Measurements from ENCODE around the gene TXNDC2. TPM values are rescaled to one million over a fixed set of nuclear protein-coding genes. Genes with fewer than 3 reads are reported as not detected.

TXNDC2 gene
- total and polyA plus RNA-seq, 9 of the 15 experiments (the other 6 are each of a cell fraction or from before 2014, with no cell fraction given): 1.2 to 4.9 (median 2.3) TPM

- TF ChIP-seq ZNF407 (IDR thresholded peaks at IDR 0.05; ENCODE audit: low read depth): no peak
- no peak for TF ChIP-seq CXXC5 (CRISPR knock-in tag; IDR thresholded peaks at IDR 0.05)
- peak; percentile 95 for TF ChIP-seq ZNF316 (IDR thresholded peaks at IDR 0.05)
- no peak for TF ChIP-seq MTF1 (CRISPR knock-in tag; IDR thresholded peaks at IDR 0.05; ENCODE audit: borderline replicate concordance)
- no peak for TF ChIP-seq CREM (IDR thresholded peaks at IDR 0.05; ENCODE audit: low read depth)
- no peak for TF ChIP-seq TFAP4 (CRISPR knock-in tag; IDR thresholded peaks at IDR 0.05; ENCODE audit: borderline replicate concordance)
- TF ChIP-seq FOXK1 (CRISPR knock-in tag; IDR thresholded peaks at IDR 0.05; ENCODE audit: borderline replicate concordance): no peak
- TF ChIP-seq CBFA2T2 (conservative IDR thresholded peaks at IDR 0.05): no peak
- no peak for TF ChIP-seq TBL1XR1 (IDR thresholded peaks at IDR 0.05; ENCODE audit: low read length in 2 of 2)
- no peak for TF ChIP-seq TSHZ1 (CRISPR knock-in tag; IDR thresholded peaks at IDR 0.05)
- no peak for TF ChIP-seq PML (IDR thresholded peaks at IDR 0.05; ENCODE audit: low read length)
- TF ChIP-seq CBFB (CRISPR knock-in tag; IDR thresholded peaks at IDR 0.05): no peak
- TF ChIP-seq SMC3 (conservative IDR thresholded peaks at IDR 0.05; ENCODE audit: insufficient read depth, low read depth, low read length): no peak
- TF ChIP-seq HDGF (IDR thresholded peaks at IDR 0.05): no peak
Measured at GRCh38 chr18:9915291-9916076, 29.7 kb downstream of the TXNDC2 start (continued).

Measured in K562 (cell line).